NCI-H1105 treated with DMSO at 0.1 percent for 48 hours (cell line): ENCODE measurements around the gene LRRC26.

ENCODE experiments used
- DNase-seq: peaks from one replicate; lab custom pipeline; 2025; lab: John Stamatoyannopoulos, UW

The LRRC26 gene

DNA sequence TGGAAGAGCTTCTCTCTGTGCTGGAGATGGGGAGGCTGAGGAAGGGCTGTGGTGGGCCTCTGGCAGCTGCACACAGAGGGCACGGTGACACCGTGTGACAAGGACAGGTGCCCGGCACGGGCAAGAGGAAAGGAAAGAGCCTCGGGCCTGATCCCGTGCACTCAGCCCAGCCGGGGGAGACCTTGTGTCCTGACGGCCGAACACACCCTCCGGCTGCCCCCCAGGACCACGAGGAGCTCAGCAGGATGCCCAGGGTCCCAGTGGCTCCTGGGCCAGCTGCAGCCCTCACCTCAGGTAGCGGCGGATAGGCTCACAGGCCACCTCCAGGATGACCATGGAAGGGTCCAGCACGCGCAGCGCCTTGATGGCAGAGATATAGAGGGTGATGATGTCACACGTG is 13.0 kb upstream of the LRRC26 start:
- no peak for DNase-seq

DNA sequence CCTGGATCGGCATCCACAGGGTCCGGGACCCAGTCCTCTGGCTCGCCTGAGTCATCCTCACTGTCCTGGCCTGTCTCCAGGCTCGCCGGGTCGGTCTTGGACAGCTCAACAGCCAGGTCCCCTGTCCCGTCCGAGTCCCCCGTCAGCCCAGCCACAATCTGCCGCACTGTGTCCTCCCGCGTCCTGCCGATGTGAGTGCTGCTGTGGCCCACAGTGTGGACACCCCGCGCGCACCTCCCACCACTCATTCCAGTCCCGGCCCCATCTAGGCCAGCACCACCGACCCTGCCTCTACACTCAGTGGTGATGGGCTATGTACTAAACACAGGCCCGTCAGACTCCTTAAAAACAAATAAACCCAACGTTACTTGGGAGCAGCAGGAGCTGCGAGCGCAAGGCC is 11.8 kb upstream of the LRRC26 start:
- DNase-seq: no peak

DNA sequence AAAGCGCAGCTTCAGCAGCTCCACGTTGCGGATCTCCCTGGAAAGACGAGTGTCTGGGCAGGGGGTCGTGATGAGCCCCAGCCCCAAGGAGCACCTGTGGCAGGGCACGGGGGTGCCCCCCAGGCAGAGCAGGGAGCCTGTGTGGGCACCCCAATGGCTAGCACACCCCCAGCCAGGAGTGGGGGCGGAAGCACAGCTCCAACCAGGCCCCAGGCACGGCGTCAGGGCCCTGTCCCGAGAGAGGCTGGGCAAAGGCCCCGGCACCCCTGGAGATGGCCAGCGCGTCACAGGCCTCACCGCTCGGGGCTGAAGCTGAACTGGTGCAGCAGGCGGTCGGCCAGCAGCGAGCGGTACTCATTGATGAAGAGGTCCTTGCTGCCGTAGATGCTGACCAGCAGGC is 10.6 kb upstream of the LRRC26 start:
- no peak for DNase-seq

DNA sequence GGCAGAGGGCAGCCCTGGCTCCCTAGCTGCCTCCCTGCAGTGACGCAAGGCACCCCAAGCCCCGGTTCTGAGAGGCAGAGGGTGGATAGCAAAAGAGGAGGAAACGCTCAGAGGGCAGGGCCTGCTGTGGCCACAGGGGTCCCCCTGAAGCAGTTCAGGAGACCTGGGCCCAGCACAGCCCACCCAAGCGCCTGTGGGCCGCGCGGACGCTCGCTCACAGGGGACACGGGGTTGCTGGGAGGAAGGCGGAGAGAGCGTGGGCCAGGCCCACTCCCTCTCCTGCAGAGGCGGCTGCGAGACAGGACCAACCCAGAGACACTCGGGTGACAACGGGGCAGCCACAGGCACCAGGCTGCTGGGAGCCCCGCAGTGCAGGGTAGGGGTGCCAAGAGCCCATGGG is 9.9 kb upstream of the LRRC26 start:
- DNase-seq: no peak

DNA sequence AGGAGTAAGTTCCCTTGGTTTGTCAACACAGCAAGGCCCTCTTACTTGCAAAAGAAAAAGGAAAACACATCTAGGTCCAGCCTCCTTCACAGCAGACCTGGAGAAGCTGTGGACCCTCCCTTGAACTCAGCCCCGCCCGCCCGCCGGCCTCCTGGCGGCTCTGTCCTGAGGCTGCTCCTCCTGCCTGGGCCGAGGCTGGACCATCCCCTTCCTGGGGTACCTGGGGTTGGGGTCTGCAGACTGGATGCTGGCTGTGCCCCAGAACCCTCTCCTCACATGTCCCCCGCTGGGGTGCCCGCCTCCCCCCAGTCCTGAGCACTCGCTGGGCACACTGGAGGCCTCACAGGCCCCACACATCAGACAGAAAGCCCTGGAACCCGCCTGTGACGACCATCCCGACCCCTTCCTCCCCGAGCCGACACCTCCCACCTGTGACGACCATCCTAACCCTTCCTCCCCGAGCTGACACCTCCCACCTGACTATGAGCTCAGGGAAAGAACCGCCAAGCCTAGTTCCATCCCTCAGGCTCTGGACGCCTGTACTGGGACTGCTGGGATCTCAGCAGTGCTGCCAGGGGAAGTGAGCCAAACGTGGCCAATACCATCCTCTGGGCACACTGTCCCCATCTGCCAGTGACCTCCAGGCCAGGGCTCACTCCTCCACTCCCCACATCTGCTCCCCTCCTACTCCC is 9.2 kb upstream of the LRRC26 start:
- DNase-seq: no peak

DNA sequence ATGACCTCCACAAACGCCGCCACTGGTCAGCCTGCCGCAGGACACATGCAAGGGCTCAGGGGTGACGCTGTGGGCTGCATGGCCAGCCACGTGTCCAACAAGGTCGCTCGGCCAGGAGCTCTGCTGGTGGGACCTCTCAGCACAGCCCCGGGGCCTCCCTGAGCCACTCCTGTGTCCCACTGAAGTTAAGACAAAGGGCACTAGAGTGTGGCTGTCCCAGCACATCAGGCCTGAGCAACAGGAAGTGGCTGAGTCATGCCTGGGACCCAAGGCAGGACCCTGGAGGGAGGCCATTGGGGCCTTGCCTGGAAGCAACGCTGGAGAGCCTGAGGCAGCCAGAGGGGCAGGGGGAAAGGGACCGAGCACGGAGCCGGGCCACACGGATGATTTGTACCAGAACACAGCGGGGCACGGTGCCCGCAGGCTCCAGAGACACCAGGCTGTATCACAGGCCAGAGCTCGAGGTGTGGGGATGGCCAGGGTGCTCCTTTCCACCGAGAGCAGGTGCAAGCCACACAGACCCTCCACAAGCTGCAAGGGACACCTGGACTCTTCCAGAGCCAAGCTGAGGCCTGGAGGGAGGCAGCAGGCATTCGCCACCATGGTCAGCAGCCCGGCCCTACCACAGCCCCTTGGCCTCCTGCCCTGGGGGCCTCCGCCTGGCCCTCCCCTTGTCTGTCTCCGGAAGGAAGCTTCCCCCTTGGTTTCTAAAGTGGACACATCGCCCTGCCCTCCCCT is 8.5 kb upstream of the LRRC26 start:
- DNase-seq: no peak

DNA sequence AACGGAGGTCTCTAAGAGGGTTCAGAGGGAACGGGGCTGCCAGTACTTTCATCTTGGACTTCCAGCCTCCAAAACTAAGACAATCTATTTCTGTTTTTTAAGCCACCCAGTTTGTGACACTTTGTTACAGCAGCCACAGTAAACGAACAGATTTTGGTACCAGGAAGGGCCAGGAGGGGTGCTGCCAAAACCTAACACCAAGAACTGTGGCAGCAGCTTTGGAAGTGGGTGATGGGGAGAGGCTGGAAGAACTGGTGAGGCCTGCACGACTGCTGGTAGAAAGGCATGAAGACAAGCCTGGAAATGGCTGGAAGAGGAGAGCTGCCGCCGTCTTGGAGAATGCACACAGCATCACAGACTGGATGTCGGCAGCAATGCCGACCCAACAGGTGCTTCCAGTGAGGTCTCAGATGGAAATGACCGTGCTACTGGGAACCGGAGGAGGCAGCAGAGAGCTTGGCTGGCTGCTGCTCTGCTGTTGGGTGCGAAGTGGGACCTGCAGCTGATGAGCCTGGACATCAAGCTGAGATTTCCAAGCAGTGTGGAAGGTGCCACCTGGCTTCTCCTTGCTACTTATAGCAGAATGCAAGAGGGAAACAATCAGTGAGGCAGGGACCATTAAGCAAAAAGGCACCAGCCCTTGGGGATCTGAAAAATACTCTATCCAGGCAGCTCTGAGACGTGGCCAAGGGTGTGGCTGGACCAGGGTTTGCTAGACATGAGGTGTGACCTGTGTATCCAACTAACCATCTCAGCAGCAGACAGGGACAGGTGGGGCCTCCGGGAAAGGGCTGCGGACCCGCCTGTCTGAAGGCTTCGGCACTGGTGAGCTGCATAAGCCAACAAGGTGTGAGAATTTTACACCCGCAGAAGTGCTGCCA is 6.7 kb upstream of the LRRC26 start:
- peak; percentile 37 for DNase-seq

DNA sequence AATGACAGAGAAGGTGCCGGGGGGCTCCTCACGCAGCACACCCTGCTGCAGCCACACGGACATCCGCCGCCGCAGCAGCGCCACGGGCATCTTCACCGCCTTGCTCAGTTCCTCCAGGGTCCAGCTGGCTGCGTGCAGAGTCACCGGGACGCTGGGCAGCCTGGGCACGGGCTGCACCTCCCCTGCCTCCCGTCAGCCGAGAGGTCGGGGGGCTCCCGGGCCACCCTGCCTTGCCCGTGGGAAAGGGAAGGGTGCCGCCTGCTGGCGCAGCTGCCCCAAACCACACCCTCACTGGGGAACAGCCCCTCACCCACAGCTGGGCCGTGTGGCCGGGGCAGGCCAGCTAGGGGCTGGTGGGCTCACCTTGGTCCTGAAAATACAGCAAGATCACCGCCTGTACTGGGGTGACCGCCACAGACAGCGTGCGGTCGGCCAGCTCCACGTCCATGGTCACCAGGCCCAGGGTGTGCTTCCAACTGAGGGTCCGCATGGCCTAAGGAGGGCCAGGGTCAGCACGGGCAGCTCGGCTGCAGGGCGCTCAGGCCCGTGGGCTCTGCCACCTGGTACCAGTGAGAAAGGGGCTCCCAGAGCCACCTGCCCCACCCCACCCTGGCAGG is 5.6 kb upstream of the LRRC26 start:
- DNase-seq: no peak

DNA sequence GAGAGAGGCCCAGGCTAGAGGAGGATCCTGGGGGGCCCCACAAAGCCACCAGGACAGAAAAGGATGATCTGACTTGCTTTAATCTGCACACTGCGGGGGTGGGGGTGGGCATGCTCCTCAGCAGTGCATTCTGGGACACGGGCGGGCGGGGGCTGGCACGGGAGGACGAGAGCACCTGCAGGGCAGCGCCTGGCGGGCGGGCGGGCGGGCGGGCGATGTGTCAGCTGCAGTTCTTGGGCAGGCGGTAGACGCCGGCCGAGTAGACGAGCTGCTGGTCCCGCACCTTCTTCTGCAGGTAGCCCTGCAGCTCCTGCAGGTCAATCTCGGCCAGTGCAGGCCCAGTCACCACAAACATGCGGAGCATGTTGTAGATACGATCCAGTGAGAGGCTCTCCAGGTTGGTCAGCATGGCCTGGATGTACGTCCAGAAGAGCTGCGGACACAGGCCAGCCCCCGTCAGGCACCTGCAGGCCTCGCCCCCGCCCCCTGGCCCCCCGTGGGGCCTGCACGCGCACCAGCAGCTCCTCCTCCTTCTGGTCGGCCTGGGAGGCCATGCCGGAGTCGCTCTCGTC is 5.0 kb upstream of the LRRC26 start:
- no peak for DNase-seq

DNA sequence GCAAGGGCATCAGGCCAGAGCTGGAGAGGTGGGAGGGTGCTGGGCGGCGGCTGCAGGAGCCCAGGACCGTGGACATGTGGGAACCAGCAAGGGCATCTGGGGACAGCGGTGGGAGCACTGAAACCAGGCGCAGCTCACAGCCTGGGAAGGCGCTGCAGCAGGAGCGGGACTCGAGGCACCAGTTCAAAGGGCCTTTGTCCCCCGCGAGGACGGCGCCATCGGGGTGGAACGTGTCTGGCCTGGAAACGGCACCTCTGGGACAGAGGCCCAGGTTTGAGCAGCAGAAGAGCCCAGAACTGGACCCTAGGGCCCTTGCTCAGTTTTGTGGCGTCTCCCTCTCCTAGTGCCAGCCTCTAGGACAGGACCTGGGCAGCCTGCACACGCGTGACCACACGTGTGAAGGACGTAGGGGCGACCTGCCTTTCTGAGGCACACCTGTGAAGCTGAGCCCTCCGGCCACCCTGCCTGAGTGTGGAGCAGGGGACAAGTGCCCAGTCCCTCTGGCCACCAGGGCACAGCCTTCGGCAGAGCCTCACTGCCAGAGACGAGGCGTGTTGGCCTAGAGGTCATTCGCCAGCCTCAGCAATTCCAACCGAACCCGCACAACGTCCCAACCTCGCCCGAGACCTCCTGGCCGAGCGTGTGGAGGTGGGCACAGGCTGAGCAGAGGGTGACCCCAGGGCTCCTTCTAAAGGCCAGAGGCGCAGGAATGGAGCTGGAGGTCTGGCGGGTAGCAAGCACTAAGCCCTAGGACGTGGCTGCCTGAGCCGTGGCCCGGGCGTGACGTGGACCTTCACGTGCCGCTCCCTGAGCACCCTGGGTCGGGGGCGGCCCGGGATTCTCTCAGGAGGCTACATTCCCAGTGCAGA is 4.2 kb upstream of the LRRC26 start:
- no peak for DNase-seq

DNA sequence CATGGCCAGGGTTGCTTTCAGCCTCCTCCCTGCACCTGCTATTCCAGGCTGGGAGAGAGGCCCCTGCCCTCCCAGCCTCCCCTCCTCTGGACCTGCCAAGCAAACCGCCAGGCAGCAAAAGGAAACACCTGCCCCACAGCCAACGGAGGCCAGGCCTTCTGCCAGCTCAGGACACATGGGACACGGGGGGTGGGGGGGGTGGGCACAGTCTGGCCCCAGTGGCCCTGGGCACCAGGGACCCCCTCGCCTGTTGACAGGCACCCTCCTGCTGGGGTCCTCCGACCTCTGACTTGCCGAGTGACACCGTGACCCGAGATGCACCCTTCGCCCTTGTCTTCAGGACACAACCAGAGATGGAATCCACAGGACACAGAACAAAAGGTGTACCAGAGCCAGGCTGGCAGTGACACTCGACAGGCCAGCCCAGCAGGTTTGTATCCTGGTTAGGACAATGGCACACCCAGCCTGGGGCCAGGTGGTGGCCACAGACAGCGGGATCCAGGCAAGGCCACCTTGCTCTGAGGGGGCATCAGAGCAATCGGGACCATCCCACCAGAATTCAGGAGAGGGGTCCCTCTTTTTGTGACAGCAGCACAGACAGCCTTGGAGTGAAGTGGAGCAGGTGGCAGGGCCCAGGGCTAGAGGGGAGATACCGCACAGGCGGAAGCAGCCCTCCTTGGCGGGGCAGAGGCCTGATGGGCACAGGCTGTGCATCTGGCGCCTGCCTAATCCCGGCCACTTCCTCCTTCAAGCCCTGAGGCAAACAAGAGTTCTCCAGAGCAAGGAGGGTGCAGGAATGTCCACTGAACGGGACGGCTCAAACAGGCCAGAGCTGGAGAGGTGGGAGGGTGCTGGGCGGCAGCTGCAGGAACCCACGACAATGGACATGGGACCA is 3.3 kb upstream of the LRRC26 start:
- no peak for DNase-seq

DNA sequence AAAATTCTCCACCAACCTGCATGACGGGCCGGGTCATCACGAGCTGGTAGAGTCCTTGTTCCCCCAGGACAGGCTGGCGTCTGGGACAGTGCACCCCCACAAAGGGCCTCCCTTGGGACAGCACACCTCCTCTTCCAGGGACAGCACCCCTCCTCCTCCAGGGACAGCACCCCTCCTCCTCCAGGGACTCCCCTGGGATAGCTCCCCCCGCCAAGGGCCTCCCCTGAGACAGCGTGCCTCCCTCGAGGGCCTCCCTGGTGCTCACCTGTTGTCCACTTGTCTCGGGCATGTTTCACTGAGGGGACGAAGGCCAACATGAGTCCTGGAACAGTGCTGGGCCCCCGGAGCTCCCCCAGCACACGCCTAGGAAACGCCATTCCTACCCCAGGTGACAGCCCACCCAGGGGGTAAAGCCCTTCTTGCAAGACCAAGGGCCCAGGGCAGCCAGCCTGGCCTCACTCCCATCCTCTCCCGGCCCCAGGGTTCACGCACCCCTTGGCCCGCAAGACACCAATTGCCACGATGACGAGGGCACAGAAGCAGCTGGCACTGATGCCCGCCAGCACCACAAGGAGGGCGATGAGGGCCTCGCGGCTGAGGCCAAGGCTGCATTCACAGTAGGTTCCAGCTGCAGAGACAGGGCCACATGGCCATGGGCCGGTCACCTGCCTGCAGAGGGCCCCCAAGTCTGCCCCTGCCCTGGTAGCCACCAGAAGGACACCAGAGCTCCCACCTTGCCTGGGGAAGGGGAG is 1.5 kb upstream of the LRRC26 start:
- DNase-seq: no peak

DNA sequence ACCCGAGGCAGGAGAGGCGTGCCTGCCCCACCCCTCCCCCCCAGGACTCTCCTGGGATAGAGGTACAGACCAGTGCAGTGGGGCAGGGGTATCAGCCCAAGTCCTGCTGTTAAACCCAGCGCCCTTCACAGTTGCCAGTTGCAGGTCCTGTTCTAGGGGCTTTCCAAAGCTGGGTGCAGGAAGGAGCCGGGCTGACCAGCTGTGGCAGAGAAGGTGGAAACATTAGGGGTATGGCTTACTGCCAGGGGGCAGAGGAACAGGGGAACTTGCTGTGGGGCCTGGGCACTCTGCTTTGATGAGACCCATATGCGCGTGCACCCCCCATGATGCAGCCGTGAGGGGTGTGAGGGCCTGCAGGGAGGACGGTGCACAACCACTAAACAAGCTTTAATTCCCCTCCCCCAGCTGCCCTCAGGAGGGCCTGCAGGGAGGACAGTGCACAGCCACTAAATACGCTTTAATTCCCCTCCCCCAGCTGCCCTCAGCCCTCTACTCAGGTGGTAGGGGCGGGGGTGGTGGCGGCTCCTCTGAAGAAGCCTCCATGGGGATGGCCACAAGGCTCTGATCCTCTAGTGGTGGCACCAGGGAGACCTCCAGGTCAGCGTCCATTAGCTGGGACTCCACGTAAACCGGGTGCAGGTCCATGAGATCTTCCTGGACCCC is 766 bp upstream of the LRRC26 start:
- DNase-seq: no peak

DNA sequence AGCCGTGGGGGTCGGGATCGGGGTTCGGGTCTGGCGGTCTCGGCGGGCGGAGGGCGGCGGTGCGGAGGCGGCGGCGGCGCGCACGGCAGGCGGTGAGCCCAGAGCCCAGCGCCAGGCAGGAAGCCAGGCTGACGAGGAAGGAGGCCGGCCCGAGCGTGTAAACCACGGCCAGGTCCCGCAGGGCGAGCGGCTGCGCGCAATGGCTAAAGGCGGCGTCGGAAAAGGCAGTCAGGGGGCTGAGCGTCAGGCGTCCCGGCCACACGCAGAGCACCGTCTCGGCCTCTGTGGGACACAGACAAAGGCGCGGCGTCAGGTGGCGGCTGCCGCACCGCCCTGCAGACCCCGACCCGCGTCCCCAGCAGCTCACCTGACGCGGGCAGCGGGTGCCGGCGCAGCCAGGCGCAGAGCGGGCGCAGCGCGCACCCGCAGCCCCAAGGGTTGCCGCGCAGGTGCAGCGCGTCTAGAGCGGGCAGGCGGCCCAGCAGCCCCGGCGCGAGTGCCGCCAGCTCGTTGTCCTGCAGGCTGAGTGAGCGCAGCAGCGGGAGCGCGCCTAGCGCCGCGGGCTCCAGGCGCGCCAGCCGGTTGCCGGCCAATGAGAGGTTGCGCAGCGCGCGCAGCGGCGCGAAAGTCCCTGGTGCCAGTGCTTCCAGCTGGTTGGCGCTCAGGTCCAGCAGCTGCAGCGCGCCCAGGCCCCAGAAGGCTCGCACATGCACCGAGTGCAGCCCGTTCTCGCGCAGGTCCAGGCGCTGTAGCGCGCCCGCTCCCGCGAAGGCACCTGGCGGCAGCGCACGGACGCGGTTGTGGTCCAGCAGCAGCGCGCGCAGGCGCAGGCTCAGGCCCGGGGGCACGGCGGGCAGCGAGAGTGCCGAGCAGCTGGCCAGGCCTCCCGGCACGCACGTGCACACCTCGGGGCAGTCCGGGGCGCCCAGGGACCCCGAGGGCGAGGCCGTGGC is 671 bp downstream of the LRRC26 start:
- peak; percentile 83 for DNase-seq

DNA sequence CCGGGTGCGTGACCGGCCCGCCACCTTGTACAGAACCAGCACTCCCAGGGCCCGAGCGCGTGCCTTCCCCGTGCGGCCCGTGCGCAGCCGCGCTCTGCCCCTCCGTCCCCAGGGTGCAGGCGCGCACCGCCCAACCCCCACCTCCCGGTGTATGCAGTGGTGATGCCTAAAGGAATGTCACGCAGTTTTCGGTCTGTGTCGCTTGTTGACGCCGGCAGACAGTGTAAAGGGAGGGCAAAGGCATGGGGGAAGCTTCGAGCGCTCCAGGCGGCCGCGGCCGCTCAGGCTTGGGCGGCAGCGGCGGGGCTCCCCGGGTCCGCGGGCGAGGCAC is 1.3 kb downstream of the LRRC26 start:
- no peak for DNase-seq

DNA sequence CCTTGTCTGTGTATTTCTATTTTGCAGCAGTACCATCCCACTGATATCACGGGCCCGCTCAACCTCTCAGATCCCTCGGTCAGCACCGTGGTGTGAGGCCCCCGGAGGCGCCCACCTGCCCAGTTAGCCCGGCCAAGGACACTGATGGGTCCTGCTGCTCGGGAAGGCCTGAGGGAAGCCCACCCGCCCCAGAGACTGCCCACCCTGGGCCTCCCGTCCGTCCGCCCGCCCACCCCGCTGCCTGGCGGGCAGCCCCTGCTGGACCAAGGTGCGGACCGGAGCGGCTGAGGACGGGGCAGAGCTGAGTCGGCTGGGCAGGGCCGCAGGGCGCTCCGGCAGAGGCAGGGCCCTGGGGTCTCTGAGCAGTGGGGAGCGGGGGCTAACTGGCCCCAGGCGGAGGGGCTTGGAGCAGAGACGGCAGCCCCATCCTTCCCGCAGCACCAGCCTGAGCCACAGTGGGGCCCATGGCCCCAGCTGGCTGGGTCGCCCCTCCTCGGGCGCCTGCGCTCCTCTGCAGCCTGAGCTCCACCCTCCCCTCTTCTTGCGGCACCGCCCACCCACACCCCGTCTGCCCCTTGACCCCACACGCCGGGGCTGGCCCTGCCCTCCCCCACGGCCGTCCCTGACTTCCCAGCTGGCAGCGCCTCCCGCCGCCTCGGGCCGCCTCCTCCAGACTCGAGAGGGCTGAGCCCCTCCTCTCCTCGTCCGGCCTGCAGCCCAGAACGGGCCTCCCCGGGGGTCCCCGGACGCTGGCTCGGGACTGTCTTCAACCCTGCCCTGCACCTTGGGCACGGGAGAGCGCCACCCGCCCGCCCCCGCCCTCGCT is 1.9 kb downstream of the LRRC26 start:
- DNase-seq: peak; percentile 60

DNA sequence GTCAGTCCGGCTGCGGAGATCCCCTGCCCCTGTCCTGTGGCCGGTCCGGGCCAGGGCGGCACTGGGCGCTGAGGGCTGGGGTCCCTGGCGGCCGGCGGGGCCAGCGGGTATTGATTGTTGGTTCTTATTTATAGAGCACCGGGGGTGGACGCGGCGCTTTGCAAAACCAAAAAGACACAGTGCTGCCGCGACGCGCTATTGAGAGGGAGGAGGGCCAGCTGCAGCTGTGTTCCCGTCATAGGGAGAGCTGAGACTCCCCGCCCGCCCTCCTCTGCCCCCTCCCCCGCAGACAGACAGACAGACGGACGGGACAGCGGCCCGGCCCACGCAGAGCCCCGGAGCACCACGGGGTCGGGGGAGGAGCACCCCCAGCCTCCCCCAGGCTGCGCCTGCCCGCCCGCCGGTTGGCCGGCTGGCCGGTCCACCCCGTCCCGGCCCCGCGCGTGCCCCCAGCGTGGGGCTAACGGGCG is 2.5 kb downstream of the LRRC26 start:
- no peak for DNase-seq
